ENCODE measurements around the gene ALKBH3. TPM values are rescaled to one million over a fixed set of nuclear protein-coding genes. Genes with fewer than 3 reads are reported as not detected.

ALKBH3 gene
- polyA plus RNA-seq, 1 donor (not counting 4 experiments of a cell fraction or from before 2014, with no cell fraction given) = 42.4 TPM

DNA sequence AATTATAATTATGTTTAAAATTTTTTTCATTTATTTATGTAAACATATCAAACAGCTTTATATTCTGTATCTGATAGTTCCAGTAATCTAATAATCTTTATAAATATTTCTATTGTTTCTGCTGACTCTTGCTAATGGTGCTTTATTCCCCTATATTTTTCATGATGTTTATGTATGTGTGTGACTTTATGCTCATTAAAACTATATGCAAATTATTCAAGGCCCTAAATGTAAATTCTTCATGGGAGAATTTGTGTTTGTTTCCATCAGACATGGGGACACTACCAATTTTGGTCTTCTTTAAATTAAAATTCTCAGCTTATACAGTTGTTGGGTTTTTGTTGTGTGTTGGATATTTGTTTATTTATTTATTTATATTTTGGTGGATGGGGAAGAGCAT is 13.7 kb upstream of the ALKBH3 start:
- FAIRE-seq = no peak
- H3K4me2 ChIP-seq (ENCODE audit: control insufficient read depth, extremely low read depth, insufficient read depth, low read depth, low read length) = no peak overlapping the region

DNA sequence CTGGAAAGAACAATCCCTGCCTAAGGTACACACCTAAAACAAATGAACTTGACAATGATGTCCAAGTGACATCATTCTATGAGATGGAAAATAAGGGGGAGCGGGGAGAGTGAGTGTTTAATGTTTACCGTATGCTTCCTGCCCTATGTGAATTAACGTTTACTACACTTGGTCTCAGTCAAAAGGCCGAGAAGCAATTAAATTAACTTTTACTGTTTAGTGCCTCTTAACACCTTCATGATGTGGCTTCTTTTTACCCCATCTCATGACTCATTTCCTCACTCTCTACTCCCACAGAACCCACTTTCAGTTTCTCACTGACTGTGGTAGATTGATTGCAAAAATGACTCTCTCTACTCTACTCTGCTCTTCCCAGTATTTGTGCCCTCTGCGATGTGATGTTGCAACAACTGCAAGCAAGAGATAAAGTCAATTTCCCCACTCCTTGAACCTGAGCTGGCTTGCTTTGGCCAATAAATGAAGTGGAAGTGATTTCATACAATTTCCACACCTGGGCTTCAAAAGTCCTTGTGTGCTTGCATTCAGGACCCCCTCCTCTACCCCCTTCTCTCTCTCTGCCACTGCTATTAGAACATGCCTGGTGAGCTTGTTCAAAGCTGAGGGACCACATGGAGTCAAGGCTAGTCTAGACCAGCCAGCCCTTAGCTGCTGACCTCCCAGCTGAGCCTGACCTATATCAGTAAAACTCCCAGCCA is 11.6 kb upstream of the ALKBH3 start:
- no peaks in the 10 kb centered on the region for H3K9me1 ChIP-seq (ENCODE audit: control insufficient read depth, extremely low read depth, insufficient read depth, low read length)
- DNase-seq (ENCODE audit: low read depth, low spot score) = no peak
- H3K79me2 ChIP-seq (ENCODE audit: control insufficient read depth, insufficient read depth, low read length) = no peaks in the 10 kb centered on the region
- dilution Hi-C loops (cut with MboI; ENCODE audit: extremely low pct_ligation_motif_present, low sequenced_read_pairs) = no loop called here
- no peak overlapping the region for H2AFZ ChIP-seq (ENCODE audit: control insufficient read depth, low read length)
- no peaks in the 10 kb centered on the region for H4K20me1 ChIP-seq (ENCODE audit: control insufficient read depth, extremely low read depth, insufficient read depth, low read length)
- TF ChIP-seq, protein P1, sequence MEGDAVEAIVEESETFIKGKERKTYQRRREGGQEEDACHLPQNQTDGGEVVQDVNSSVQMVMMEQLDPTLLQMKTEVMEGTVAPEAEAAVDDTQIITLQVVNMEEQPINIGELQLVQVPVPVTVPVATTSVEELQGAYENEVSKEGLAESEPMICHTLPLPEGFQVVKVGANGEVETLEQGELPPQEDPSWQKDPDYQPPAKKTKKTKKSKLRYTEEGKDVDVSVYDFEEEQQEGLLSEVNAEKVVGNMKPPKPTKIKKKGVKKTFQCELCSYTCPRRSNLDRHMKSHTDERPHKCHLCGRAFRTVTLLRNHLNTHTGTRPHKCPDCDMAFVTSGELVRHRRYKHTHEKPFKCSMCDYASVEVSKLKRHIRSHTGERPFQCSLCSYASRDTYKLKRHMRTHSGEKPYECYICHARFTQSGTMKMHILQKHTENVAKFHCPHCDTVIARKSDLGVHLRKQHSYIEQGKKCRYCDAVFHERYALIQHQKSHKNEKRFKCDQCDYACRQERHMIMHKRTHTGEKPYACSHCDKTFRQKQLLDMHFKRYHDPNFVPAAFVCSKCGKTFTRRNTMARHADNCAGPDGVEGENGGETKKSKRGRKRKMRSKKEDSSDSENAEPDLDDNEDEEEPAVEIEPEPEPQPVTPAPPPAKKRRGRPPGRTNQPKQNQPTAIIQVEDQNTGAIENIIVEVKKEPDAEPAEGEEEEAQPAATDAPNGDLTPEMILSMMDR (optimal IDR thresholded peaks at IDR 0.05 in 1 of 3, IDR thresholded peaks at IDR 0.05 in 1 of 3, conservative IDR thresholded peaks at IDR 0.05 in 1 of 3; ENCODE audit: extremely low read depth in 1 of 3, insufficient read depth in 2 of 3, low read length in 3 of 3) = no peak
- H3K36me3 ChIP-seq (ENCODE audit: control insufficient read depth in 2 of 2, extremely low read depth in 1 of 2, insufficient read depth in 2 of 2, low read length in 2 of 2) = no peaks in the 10 kb centered on the region
- peak; percentile 39 for FAIRE-seq
- peaks cover 11% of the 10 kb centered on the region for H3K4me1 ChIP-seq (ENCODE audit: control insufficient read depth, extremely low read depth, insufficient read depth, low read length)
- H3K27me3 ChIP-seq (ENCODE audit: control insufficient read depth, extremely low read depth, insufficient read depth, low read length) = no peaks in the 10 kb centered on the region
- no peak overlapping the region for H3K4me3 ChIP-seq (ENCODE audit: control insufficient read depth in 2 of 3, extremely low read depth in 1 of 3, insufficient read depth in 2 of 3, low read depth in 1 of 3, low read length in 3 of 3)
- H3K9ac ChIP-seq (ENCODE audit: control insufficient read depth, extremely low read depth, insufficient read depth, low read length) = no peak overlapping the region
- H3K9me3 ChIP-seq (ENCODE audit: control insufficient read depth, low read depth, low read length) = no peaks in the 10 kb centered on the region
- H3K27ac ChIP-seq (ENCODE audit: control insufficient read depth, insufficient read depth, low read length) = no peak overlapping the region
- peak overlapping the region; percentile 53 for H3K4me2 ChIP-seq (ENCODE audit: control insufficient read depth, extremely low read depth, insufficient read depth, low read depth, low read length)

More for the DNA sequence above, 13.7 kb upstream of the ALKBH3 start:
- Histone ChIP-seq H2AFZ (ENCODE audit: control insufficient read depth, low read length) (no peak overlapping the region), H3K27ac (ENCODE audit: control insufficient read depth, insufficient read depth, low read length) (no peak overlapping the region), H3K4me1 (ENCODE audit: control insufficient read depth, extremely low read depth, insufficient read depth, low read length) (peaks cover 11% of the 10 kb centered on the region), H3K36me3 (ENCODE audit: control insufficient read depth in 2 of 2, extremely low read depth in 1 of 2, insufficient read depth in 2 of 2, low read length in 2 of 2) (no peaks in the 10 kb centered on the region), H3K9ac (ENCODE audit: control insufficient read depth, extremely low read depth, insufficient read depth, low read length) (no peak overlapping the region), H3K9me3 (ENCODE audit: control insufficient read depth, low read depth, low read length) (no peaks in the 10 kb centered on the region), H3K4me3 (ENCODE audit: control insufficient read depth in 2 of 3, extremely low read depth in 1 of 3, insufficient read depth in 2 of 3, low read depth in 1 of 3, low read length in 3 of 3) (no peak overlapping the region), H3K27me3 (ENCODE audit: control insufficient read depth, extremely low read depth, insufficient read depth, low read length) (no peaks in the 10 kb centered on the region), H3K79me2 (ENCODE audit: control insufficient read depth, insufficient read depth, low read length) (no peaks in the 10 kb centered on the region), H3K9me1 (ENCODE audit: control insufficient read depth, extremely low read depth, insufficient read depth, low read length) (no peaks in the 10 kb centered on the region), H4K20me1 (ENCODE audit: control insufficient read depth, extremely low read depth, insufficient read depth, low read length) (no peaks in the 10 kb centered on the region)
- DNase-seq (ENCODE audit: low read depth, low spot score) = no peak
- dilution Hi-C loops (cut with MboI; ENCODE audit: extremely low pct_ligation_motif_present, low sequenced_read_pairs) = no loop called here
- TF ChIP-seq, protein P1 (optimal IDR thresholded peaks at IDR 0.05 in 1 of 3, IDR thresholded peaks at IDR 0.05 in 1 of 3, conservative IDR thresholded peaks at IDR 0.05 in 1 of 3; ENCODE audit: extremely low read depth in 1 of 3, insufficient read depth in 2 of 3, low read length in 3 of 3) = no peak
- TF ChIP-seq EZH2 (IDR thresholded peaks at IDR 0.05; ENCODE audit: low read length) = no peak
